Fibroblast of pulmonary artery (primary cell): ENCODE measurements around the gene TBCCD1.

Source experiments
- DNase-seq: peaks from one replicate; pipeline ENCODE4 v3.0.0-alpha.2; 2010; ENCODE audit warnings: low read depth
- H3K4me3 ChIP-seq: replicated peaks from 2 replicates; pipeline ENCODE4 v1.5.1; 2011; ENCODE audit warnings: low read depth, mild to moderate bottlenecking, control low read depth, low read length, moderate library complexity
- TF ChIP-seq, protein P1 (sequence below): IDR thresholded peaks from 2 replicates; pipeline ENCODE4 v1.5.1; 2011; ENCODE audit warnings: mild to moderate bottlenecking, control low read depth, low read length, inconsistent platforms; ENCODE audit errors: missing control alignments

TBCCD1 gene

GRCh38 chr3:186526256-186526606 is 40.9 kb downstream of the TBCCD1 start:
- H3K4me3 ChIP-seq, result no peak overlapping the region
- TF ChIP-seq, protein P1, sequence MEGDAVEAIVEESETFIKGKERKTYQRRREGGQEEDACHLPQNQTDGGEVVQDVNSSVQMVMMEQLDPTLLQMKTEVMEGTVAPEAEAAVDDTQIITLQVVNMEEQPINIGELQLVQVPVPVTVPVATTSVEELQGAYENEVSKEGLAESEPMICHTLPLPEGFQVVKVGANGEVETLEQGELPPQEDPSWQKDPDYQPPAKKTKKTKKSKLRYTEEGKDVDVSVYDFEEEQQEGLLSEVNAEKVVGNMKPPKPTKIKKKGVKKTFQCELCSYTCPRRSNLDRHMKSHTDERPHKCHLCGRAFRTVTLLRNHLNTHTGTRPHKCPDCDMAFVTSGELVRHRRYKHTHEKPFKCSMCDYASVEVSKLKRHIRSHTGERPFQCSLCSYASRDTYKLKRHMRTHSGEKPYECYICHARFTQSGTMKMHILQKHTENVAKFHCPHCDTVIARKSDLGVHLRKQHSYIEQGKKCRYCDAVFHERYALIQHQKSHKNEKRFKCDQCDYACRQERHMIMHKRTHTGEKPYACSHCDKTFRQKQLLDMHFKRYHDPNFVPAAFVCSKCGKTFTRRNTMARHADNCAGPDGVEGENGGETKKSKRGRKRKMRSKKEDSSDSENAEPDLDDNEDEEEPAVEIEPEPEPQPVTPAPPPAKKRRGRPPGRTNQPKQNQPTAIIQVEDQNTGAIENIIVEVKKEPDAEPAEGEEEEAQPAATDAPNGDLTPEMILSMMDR, result no peak
- no peak for DNase-seq

GRCh38 chr3:186525369-186526255 is 41.5 kb downstream of the TBCCD1 start:
- DNase-seq, result no peak
- H3K4me3 ChIP-seq, result no peak overlapping the region
- TF ChIP-seq, protein P1, result no peak

- DNase-seq, result no peak
- TF ChIP-seq, protein P1, result no peak
Observed at GRCh38 chr3:186524616-186525015, 42.5 kb downstream of the TBCCD1 start.

DNA sequence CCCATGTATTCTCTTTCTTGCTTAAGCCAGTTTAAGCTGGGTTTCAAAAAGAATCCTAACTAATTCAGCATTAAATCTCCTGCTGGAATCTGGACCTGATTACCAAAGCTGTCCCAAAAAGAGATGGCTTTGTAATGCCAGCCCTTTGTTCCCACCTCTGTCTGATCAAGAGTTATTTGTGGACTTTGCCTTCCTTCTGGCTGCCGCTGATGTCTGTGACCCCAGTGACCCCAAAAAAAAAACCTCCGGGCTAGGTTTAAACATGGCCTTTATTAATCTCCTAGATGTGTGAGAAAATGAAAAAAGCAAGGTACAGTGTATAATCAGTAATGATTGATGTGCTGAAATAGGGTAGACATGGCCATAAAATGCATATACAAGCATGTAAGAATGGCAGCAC is 43.7 kb downstream of the TBCCD1 start:
- H3K4me3 ChIP-seq, result no peak overlapping the region
- DNase-seq, result no peak
- TF ChIP-seq, protein P1, result no peak

More at GRCh38 chr3:186524616-186525015, 42.5 kb downstream of the TBCCD1 start:
- H3K4me3 ChIP-seq, result no peak overlapping the region

DNA sequence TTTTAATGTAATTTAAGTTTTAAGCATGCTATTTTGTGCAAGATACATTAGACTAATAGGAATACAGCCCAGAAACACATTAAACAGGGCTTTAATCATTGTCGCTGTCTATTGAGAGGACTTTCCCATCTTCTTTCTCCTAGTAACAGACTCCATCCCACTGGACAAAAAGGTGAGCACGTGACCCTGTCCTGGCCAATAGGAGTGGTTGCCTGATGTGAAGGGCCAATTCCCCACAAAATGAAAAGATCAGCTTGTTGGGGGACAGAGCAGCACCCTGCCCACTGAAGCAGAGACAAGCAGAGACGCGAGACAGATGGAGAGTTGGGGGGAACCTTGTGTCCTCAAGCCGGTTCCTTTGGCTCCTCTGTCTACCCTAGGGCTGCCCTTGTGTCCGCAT is 44.1 kb downstream of the TBCCD1 start:
- H3K4me3 ChIP-seq, result no peak overlapping the region
- no peak for DNase-seq
- TF ChIP-seq, protein P1, result no peak

GRCh38 chr3:186520957-186521842 is 45.9 kb downstream of the TBCCD1 start:
- no peak for DNase-seq
- TF ChIP-seq, protein P1, result no peak
- H3K4me3 ChIP-seq, result no peak overlapping the region
